Retinal pigment epithelial cell (primary cell): ENCODE results near the gene UBR1.
"Not testable (repeated sequence)": the region's sequence is repeated elsewhere in the genome, so short reads cannot be mapped to it uniquely, and the experiment has no call there.

Source experiments
- DNase-seq: peaks from one replicate; pipeline ENCODE4 v3.0.0-alpha.2; 2010; ENCODE audit warnings: low read depth
- H3K4me3 ChIP-seq: 2 replicates; pipeline ENCODE4 v1.5.1; 2011; ENCODE audit warnings: mild to moderate bottlenecking, low read length, control low read depth, moderate library complexity
- TF ChIP-seq, protein P1 (sequence below): conservative IDR thresholded peaks from 2 replicates; pipeline ENCODE4 v1.5.1; 2011; ENCODE audit warnings: low read depth, low read length, control low read depth, inconsistent platforms

UBR1 gene

DNA sequence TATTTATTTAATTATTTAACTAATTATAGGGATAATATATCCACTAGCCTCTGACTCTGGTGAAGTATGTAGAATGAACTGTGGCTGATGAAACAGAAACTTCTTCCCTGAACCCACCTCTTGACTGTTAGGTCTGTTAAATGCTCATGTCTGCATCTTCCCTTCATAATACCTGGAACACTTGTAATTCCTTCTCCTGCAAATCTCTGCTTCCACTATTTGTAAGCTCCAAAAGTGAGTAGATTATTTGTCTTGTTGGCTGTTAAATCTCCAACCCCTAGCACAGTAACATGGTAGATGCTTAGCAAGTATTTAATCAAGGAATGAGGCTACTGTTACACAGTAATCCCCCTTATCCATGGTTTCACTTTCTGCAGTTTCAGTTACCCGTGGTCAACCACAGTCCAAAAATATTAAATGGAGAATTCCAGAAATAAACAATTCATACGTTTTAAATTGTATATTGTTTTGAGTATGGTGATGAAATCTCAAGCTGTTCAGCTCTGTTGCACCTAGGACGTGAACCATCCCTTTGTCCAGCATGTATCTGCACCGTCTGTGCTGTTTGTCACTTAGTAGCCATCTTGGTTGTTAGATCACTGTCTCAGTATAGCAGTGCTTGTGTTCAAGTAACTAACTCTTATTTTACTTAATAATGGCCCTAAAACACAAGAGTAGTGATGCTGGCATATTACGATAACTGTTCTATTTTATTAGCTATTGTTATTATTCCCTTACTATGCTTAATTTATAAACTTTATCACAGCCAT is 190.9 kb downstream of the UBR1 start:
- DNase-seq: no peak
- peak overlapping the region; percentile 11 for H3K4me3 ChIP-seq
- TF ChIP-seq, protein P1, sequence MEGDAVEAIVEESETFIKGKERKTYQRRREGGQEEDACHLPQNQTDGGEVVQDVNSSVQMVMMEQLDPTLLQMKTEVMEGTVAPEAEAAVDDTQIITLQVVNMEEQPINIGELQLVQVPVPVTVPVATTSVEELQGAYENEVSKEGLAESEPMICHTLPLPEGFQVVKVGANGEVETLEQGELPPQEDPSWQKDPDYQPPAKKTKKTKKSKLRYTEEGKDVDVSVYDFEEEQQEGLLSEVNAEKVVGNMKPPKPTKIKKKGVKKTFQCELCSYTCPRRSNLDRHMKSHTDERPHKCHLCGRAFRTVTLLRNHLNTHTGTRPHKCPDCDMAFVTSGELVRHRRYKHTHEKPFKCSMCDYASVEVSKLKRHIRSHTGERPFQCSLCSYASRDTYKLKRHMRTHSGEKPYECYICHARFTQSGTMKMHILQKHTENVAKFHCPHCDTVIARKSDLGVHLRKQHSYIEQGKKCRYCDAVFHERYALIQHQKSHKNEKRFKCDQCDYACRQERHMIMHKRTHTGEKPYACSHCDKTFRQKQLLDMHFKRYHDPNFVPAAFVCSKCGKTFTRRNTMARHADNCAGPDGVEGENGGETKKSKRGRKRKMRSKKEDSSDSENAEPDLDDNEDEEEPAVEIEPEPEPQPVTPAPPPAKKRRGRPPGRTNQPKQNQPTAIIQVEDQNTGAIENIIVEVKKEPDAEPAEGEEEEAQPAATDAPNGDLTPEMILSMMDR: no peak

DNA sequence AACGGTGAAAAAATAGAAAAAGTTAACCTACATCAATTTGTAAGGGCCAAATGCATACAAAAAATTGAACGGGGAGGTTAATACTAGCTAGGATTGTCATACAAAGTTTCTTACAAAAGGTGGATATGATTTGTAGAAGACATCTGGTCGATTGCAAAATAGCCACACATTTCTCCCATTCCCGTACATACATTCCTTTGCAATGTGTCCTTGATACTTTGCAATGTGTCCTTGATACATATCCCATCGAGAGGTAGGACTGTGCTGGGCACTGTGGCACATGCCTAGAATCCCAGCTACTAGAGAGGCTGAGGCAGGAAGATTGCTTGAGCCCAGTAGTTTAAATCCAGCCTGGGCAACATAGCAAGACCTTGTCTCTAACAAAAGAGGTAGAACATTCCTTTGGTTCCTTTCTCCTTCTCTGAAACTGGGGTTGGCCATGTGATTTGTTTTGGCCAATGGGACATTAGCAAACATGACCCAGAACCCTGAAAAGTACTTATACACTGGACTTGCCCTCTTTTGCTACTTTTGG is 194.7 kb downstream of the UBR1 start:
- DNase-seq: no peak
- no peak overlapping the region for H3K4me3 ChIP-seq
- TF ChIP-seq, protein P1: no peak

DNA sequence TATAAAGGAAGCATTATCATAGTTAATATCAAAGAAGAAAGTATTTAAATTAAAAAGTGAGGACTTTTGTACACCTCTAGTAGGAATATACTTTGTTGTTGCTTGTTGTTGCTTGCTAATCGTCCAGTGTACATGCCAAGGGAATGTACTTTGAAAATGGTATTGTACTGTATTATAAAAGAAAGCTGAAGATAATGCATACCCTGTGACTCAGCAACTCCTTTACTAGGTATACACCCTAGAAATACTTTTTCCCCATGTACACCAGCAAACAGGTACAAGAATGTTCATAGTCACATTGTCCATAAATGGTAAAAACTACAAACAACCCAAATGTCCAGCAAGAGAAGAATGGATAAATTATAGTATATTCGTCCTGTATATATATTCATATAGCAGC is 197.3 kb downstream of the UBR1 start:
- no peak overlapping the region for H3K4me3 ChIP-seq
- TF ChIP-seq, protein P1: no peak
- no peak for DNase-seq

DNA sequence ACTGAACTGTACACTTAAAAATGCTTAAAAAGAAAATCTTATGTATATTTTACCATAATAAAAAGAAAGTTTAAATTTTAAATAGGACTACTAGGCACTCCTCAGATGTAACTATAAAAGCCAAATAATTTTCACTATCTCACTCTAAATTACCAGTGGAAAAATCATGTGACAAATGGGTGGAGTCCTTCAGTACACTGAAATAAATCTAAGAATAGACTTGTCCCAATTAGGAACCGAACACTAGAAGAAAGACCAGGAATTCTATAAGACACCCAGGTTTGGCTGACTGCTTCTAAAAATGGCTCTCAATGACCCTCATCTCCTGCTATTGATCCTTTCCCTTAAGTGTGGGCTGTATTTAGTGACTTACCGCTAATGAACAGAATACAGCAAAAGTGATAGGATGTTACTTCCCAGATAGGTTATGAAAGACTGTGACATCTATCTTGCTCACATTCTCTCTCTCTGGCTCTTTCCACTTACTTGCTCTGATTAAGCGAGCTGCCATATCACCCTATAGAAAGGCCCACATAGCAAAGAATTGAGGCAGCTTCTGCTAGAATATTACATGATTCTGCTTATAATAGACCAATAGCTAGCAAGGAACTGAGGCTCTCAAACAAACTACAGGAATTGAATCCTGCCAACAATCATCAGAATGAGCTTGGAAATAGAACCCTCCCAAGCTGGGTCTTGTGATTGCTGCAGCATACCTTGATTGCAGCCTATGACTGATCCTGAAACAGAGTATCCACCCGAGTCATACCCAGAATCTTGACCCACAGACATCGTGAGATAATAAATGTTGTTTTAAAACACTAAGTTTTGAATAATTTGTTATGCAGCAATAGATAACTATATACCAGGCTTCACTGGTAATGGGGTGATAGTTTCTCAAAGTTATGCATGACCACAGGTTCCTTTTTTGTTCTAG is 202.2 kb downstream of the UBR1 start:
- DNase-seq: no peak
- TF ChIP-seq, protein P1: no peak
- no peak overlapping the region for H3K4me3 ChIP-seq

DNA sequence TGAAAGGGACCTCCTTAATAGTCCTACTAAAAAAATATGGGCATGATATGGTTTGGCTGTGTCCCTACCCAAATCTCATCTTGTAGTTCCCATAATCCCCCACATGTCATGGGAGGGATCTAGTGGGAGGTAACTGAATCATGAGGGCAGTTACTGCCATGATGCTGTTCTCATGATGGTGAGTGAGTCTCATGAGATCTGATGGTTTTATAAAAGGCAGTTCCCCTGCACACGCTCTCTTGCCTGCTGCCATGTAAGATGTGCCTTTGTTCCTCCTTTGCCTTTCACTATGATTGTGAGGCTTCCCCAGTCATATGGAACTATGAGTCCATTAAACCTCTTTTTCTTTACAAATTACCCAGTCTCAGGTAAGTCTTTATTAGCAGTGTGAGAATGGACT is 211.9 kb downstream of the UBR1 start:
- DNase-seq, H3K4me3 ChIP-seq: not testable (repeated sequence)
